ENCODE measurements around the gene PIEZO1.
"Not testable (repeated sequence)": the region's sequence is repeated elsewhere in the genome, so short reads cannot be mapped to it uniquely, and the experiment has no call there.

The PIEZO1 gene

GRCh38 chr16:88785106-88785924 lies at the start of gene PIEZO1:
Gene PIEZO1 (minus strand): TSS chr16:88785220. CDS start chr16:88784964, 256 bp downstream.
- in situ Hi-C loops (cut with MboI; ENCODE audit: low sequenced_read_pairs) = no loop called here

- in situ Hi-C loops (cut with MboI; ENCODE audit: low sequenced_read_pairs) = no loop called here
Measured at GRCh38 chr16:88834670-88835069, 49.6 kb upstream of the PIEZO1 start.

- in situ Hi-C loops (cut with MboI; ENCODE audit: low sequenced_read_pairs) = no loop called here
Measured at GRCh38 chr16:88833086-88833485, 48.1 kb upstream of the PIEZO1 start.

- in situ Hi-C loops (cut with MboI; ENCODE audit: low sequenced_read_pairs) = no loop called here
Measured at GRCh38 chr16:88831838-88832237, 46.8 kb upstream of the PIEZO1 start.

GRCh38 chr16:88830783-88831182 lies 45.8 kb upstream of the PIEZO1 start:
- in situ Hi-C loops (cut with MboI; ENCODE audit: low sequenced_read_pairs) = no loop called here

GRCh38 chr16:88830258-88830657 lies 45.2 kb upstream of the PIEZO1 start:
- in situ Hi-C loops (cut with MboI; ENCODE audit: low sequenced_read_pairs) = no loop called here

- in situ Hi-C loops (cut with MboI; ENCODE audit: low sequenced_read_pairs) = no loop called here
Measured at GRCh38 chr16:88828711-88829110, 43.7 kb upstream of the PIEZO1 start.

- in situ Hi-C loops (cut with MboI; ENCODE audit: low sequenced_read_pairs) = no loop called here
Measured at GRCh38 chr16:88827727-88828126, 42.7 kb upstream of the PIEZO1 start.

GRCh38 chr16:88826070-88826840 lies 41.2 kb upstream of the PIEZO1 start:
- in situ Hi-C loops (cut with MboI; ENCODE audit: low sequenced_read_pairs) = no loop called here

- in situ Hi-C loops (cut with MboI; ENCODE audit: low sequenced_read_pairs) = no loop called here
Measured at GRCh38 chr16:88825146-88825545, 40.1 kb upstream of the PIEZO1 start.

- in situ Hi-C loops (cut with MboI; ENCODE audit: low sequenced_read_pairs) = no loop called here
Measured at GRCh38 chr16:88824256-88825077, 39.4 kb upstream of the PIEZO1 start.

GRCh38 chr16:88823646-88824045 lies 38.6 kb upstream of the PIEZO1 start:
- in situ Hi-C loops (cut with MboI; ENCODE audit: low sequenced_read_pairs) = not testable (repeated sequence)

GRCh38 chr16:88822281-88823040 lies 37.4 kb upstream of the PIEZO1 start:
- in situ Hi-C loops (cut with MboI; ENCODE audit: low sequenced_read_pairs) = no loop called here

GRCh38 chr16:88821168-88821850 lies 36.3 kb upstream of the PIEZO1 start:
- in situ Hi-C loops (cut with MboI; ENCODE audit: low sequenced_read_pairs) = no loop called here

GRCh38 chr16:88820385-88821025 lies 35.5 kb upstream of the PIEZO1 start:
- in situ Hi-C loops (cut with MboI; ENCODE audit: low sequenced_read_pairs) = no loop called here

- in situ Hi-C loops (cut with MboI; ENCODE audit: low sequenced_read_pairs) = no loop called here
Measured at GRCh38 chr16:88819126-88819525, 34.1 kb upstream of the PIEZO1 start.

- in situ Hi-C loops (cut with MboI; ENCODE audit: low sequenced_read_pairs) = no loop called here
Measured at GRCh38 chr16:88818575-88818874, 33.5 kb upstream of the PIEZO1 start.

GRCh38 chr16:88817785-88818574 lies 33.0 kb upstream of the PIEZO1 start:
- in situ Hi-C loops (cut with MboI; ENCODE audit: low sequenced_read_pairs) = no loop called here

Measured in hTERT RPE-1 (cell line).